Neural cell (in vitro differentiated cells): Measurements from ENCODE around the gene BIK. TPM values are rescaled to one million over a fixed set of nuclear protein-coding genes. Genes with fewer than 3 reads are reported as not detected.

ENCODE experiments used
- H2AFZ ChIP-seq: fragments of 200-600, 300-800 bp; sonication (generic), shearing (Covaris generic); 2 replicates; pipeline ENCODE4 v1.6.0; 2014; ENCODE audit warnings: low read depth, mild to moderate bottlenecking, antibody characterized with exemption, low read length, moderate library complexity
- H3F3A ChIP-seq: fragments of 200-600 bp; shearing (Covaris generic); 2 replicates; pipeline ENCODE4 v1.6.1; 2016; ENCODE audit warnings: mild to moderate bottlenecking, moderate library complexity, mixed read lengths, antibody characterized with exemption, low read length; ENCODE audit not compliant: insufficient read depth, poor library complexity, severe bottlenecking
- H3K27ac ChIP-seq: fragments of 200-600, 300-800 bp; sonication (generic), shearing (Covaris generic); 2 replicates; pipeline ENCODE4 v1.5.1; 2014; ENCODE audit warnings: mild to moderate bottlenecking, low read length, moderate library complexity
- H3K27me3 ChIP-seq: fragments of 300-800, 200-600 bp; sonication (generic), shearing (Covaris generic); 2 replicates; pipeline ENCODE4 v1.6.0; 2014; ENCODE audit warnings: mild to moderate bottlenecking, low read depth, low read length, moderate library complexity; ENCODE audit not compliant: insufficient read depth
- H3K36me3 ChIP-seq: fragments of 300-800, 200-600 bp; sonication (generic), shearing (Covaris generic); 2 replicates; pipeline ENCODE4 v1.5.1; 2014; ENCODE audit warnings: mild to moderate bottlenecking, antibody characterized with exemption, low read length, moderate library complexity; ENCODE audit not compliant: insufficient read depth
- H3K4me2 ChIP-seq: fragments of 300-800, 200-600 bp; sonication (generic), shearing (Covaris generic); 2 replicates; pipeline ENCODE4 v1.6.0; 2014; ENCODE audit warnings: mild to moderate bottlenecking, low read length
- H3K4me3 ChIP-seq: fragments of 300-800, 200-600 bp; sonication (generic), shearing (Covaris generic); 2 replicates; pipeline ENCODE4 v1.5.1; 2014; ENCODE audit warnings: mild to moderate bottlenecking, low read length, moderate library complexity
- H3K79me2 ChIP-seq: fragments of 200-600 bp; shearing (Covaris generic); replicated peaks from 2 replicates; pipeline ENCODE4 v1.6.0; 2014; ENCODE audit warnings: mild to moderate bottlenecking, low read length, moderate library complexity; ENCODE audit not compliant: insufficient read depth
- H3K9ac ChIP-seq: fragments of 300-800, 200-600 bp; sonication (generic), shearing (Covaris generic); 2 replicates; pipeline ENCODE4 v1.6.1; 2016; ENCODE audit warnings: mild to moderate bottlenecking, low read length, mixed read lengths
- H3K9me2 ChIP-seq: fragments of 200-600 bp; shearing (Covaris generic); 2 replicates; pipeline ENCODE4 v1.6.1; 2016; ENCODE audit warnings: mild to moderate bottlenecking, low read length, mixed read lengths; ENCODE audit not compliant: insufficient read depth
- H3K9me3 ChIP-seq: fragments of 200-600, 300-800 bp; sonication (generic), shearing (Covaris generic); 2 replicates; pipeline ENCODE4 v1.6.1; 2016; ENCODE audit warnings: mild to moderate bottlenecking, mixed run types, low read length, moderate library complexity, mixed read lengths
- H4K20me1 ChIP-seq: fragments of 200-600 bp; shearing (Covaris generic); 2 replicates; pipeline ENCODE4 v1.6.1; 2016; ENCODE audit warnings: mild to moderate bottlenecking, mixed run types; ENCODE audit not compliant: insufficient read depth
- CTCF ChIP-seq: fragments of 450-650 bp; IDR thresholded peaks from 2 replicates; pipeline ENCODE4 v1.5.1; 2014; ENCODE audit warnings: antibody characterized with exemption, mild to moderate bottlenecking, moderate library complexity; ENCODE audit not compliant: poor library complexity, severe bottlenecking
- EP300 ChIP-seq: fragments of 450-650 bp; conservative IDR thresholded peaks from 2 replicates; pipeline ENCODE4 v1.6.1; 2014; ENCODE audit warnings: antibody characterized with exemption, mild to moderate bottlenecking, moderate library complexity; ENCODE audit not compliant: poor library complexity, severe bottlenecking
- EZH2 ChIP-seq: fragments of 200-600, 300-800 bp; shearing (Covaris generic), sonication (generic); IDR thresholded peaks from 2 replicates; pipeline ENCODE4 v1.6.1; 2014; ENCODE audit warnings: antibody characterized with exemption, low read length, borderline replicate concordance, mild to moderate bottlenecking; ENCODE audit not compliant: insufficient read depth, poor library complexity, severe bottlenecking
- MXI1 ChIP-seq: fragments of 450-650 bp; conservative IDR thresholded peaks from 2 replicates; pipeline ENCODE4 v1.6.1; 2014; ENCODE audit warnings: antibody characterized with exemption, mild to moderate bottlenecking; ENCODE audit not compliant: poor library complexity, severe bottlenecking
- POLR2AphosphoS5 ChIP-seq: IDR thresholded peaks from 2 replicates; pipeline ENCODE4 v1.6.1; 2012
- RAD21 ChIP-seq: fragments of 450-650 bp; conservative IDR thresholded peaks from 2 replicates; pipeline ENCODE4 v1.6.1; 2014; ENCODE audit warnings: antibody characterized with exemption, mild to moderate bottlenecking, moderate library complexity
- SMC3 ChIP-seq: fragments of 450-650 bp; conservative IDR thresholded peaks from 2 replicates; pipeline ENCODE4 v1.6.1; 2014; ENCODE audit warnings: antibody characterized with exemption, mild to moderate bottlenecking, moderate library complexity; ENCODE audit not compliant: poor library complexity
- TAF1 ChIP-seq: IDR thresholded peaks from 2 replicates; pipeline ENCODE4 v1.6.1; 2012; ENCODE audit warnings: low read depth
- polyA plus RNA-seq: library from polyadenylated mRNA; depleted of rRNA; stranded (reverse); fragments of >200 nt; gene quantifications from 2 replicates; pipeline ENCODE4 v1.2.3, GENCODE V29; 2014
- TF ChIP-seq, protein P1 (sequence below): IDR thresholded peaks from 2 replicates; pipeline ENCODE4 v1.6.1; 2012; ENCODE audit warnings: borderline replicate concordance

Gene BIK
- polyA plus RNA-seq, 1 donor from 2014 or later: 3.1 TPM

GRCh38 chr22:43116932-43117331, 6.4 kb downstream of the BIK start:
- no peaks in the 10 kb centered on the region for H3F3A ChIP-seq
- no peak overlapping the region for H3K4me2 ChIP-seq
- no peaks in the 10 kb centered on the region for H4K20me1 ChIP-seq
- TF ChIP-seq, protein P1, sequence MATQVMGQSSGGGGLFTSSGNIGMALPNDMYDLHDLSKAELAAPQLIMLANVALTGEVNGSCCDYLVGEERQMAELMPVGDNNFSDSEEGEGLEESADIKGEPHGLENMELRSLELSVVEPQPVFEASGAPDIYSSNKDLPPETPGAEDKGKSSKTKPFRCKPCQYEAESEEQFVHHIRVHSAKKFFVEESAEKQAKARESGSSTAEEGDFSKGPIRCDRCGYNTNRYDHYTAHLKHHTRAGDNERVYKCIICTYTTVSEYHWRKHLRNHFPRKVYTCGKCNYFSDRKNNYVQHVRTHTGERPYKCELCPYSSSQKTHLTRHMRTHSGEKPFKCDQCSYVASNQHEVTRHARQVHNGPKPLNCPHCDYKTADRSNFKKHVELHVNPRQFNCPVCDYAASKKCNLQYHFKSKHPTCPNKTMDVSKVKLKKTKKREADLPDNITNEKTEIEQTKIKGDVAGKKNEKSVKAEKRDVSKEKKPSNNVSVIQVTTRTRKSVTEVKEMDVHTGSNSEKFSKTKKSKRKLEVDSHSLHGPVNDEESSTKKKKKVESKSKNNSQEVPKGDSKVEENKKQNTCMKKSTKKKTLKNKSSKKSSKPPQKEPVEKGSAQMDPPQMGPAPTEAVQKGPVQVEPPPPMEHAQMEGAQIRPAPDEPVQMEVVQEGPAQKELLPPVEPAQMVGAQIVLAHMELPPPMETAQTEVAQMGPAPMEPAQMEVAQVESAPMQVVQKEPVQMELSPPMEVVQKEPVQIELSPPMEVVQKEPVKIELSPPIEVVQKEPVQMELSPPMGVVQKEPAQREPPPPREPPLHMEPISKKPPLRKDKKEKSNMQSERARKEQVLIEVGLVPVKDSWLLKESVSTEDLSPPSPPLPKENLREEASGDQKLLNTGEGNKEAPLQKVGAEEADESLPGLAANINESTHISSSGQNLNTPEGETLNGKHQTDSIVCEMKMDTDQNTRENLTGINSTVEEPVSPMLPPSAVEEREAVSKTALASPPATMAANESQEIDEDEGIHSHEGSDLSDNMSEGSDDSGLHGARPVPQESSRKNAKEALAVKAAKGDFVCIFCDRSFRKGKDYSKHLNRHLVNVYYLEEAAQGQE: no peak
- no peak for TF ChIP-seq RAD21
- no peak for TF ChIP-seq SMC3
- TF ChIP-seq POLR2AphosphoS5: no peak
- TF ChIP-seq MXI1: no peak
- TF ChIP-seq EZH2: no peak
- no peak for TF ChIP-seq EP300
- TF ChIP-seq TAF1: no peak
- no peak for TF ChIP-seq CTCF
- H3K36me3 ChIP-seq: no peaks in the 10 kb centered on the region
- no peak overlapping the region for H3K9ac ChIP-seq
- no peaks in the 10 kb centered on the region for H3K9me3 ChIP-seq
- H3K27ac ChIP-seq: no peak overlapping the region
- H2AFZ ChIP-seq: no peak overlapping the region
- H3K27me3 ChIP-seq: peaks cover 8% of the 10 kb centered on the region
- H3K9me2 ChIP-seq: no peaks in the 10 kb centered on the region
- no peaks in the 10 kb centered on the region for H3K79me2 ChIP-seq
- H3K4me3 ChIP-seq: no peak overlapping the region

DNA sequence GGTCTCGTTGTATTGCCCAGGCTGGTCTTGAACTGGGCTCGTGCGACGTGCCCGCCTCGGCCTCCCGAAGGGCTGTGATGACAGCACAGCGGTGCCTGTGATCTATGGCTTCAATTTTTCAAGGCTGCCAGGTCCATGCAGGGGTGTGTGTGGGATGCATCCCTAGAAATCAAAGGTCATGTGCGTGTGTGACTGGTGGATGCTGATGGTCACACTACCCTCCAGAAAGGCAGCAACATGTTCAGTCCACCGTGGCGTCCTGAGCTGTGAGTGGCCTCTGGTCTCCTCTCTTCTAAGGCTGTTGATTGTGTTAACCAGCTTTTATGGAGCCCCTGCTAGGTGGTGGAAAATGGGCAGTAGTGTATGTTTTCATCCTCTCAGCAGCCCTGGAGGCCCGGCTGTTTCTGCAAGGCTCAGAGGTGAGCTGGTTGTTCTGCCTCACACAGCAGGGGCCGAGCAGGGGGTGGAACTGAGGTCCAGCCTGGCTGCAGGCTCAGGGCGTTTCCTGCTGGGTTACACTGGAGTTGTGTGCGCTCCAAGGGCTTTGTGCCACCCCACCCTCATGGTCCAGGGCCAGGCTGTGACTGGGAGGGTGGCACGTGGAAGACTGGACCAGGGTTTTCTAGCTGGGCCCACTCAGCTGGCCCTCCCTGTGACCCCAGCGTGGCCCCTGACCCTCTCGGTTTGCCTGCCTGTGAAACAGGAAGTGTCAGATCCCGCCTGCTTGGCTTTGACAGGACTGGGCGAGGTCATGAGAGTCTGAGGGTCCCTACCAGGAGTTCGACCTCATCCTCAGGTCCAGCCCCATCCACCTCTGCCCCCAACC, 7.7 kb downstream of the BIK start:
- H3K9ac ChIP-seq: no peak overlapping the region
- no peaks in the 10 kb centered on the region for H4K20me1 ChIP-seq
- no peaks in the 10 kb centered on the region for H3K9me2 ChIP-seq
- H3K79me2 ChIP-seq: no peaks in the 10 kb centered on the region
- no peaks in the 10 kb centered on the region for H3K9me3 ChIP-seq
- H3F3A ChIP-seq: no peaks in the 10 kb centered on the region
- TF ChIP-seq RAD21 (no peak), POLR2AphosphoS5 (no peak), EP300 (no peak), MXI1 (no peak), TAF1 (no peak), SMC3 (no peak), EZH2 (no peak), CTCF (no peak)
- TF ChIP-seq, protein P1: no peak
- no peak overlapping the region for H3K27ac ChIP-seq
- no peaks in the 10 kb centered on the region for H3K36me3 ChIP-seq
- H3K27me3 ChIP-seq: no peaks in the 10 kb centered on the region
- no peak overlapping the region for H3K4me3 ChIP-seq
- H3K4me2 ChIP-seq: no peak overlapping the region
- H2AFZ ChIP-seq: no peak overlapping the region
